ES-I3 (cell line): ENCODE data around the gene EGFL7.

Experiments used
- H3K36me3 ChIP-seq: 2 replicates; pipeline ENCODE4 v1.6.1; 2013; ENCODE audit warnings: mild to moderate bottlenecking, low read length, control low read depth, moderate library complexity; ENCODE audit not compliant: insufficient read depth
- H3K4me1 ChIP-seq: 2 replicates; pipeline ENCODE4 v1.6.1; 2013; ENCODE audit warnings: mild to moderate bottlenecking, control low read depth, low read length; ENCODE audit not compliant: insufficient read depth
- H3K9ac ChIP-seq: 2 replicates; pipeline ENCODE4 v1.6.1; 2013; ENCODE audit warnings: low read depth, mild to moderate bottlenecking, low read length, moderate library complexity
- H3K9me3 ChIP-seq: 2 replicates; pipeline ENCODE4 v1.6.1; 2013; ENCODE audit warnings: mild to moderate bottlenecking, low read length, moderate library complexity; ENCODE audit not compliant: control insufficient read depth, insufficient read depth

The EGFL7 gene

DNA sequence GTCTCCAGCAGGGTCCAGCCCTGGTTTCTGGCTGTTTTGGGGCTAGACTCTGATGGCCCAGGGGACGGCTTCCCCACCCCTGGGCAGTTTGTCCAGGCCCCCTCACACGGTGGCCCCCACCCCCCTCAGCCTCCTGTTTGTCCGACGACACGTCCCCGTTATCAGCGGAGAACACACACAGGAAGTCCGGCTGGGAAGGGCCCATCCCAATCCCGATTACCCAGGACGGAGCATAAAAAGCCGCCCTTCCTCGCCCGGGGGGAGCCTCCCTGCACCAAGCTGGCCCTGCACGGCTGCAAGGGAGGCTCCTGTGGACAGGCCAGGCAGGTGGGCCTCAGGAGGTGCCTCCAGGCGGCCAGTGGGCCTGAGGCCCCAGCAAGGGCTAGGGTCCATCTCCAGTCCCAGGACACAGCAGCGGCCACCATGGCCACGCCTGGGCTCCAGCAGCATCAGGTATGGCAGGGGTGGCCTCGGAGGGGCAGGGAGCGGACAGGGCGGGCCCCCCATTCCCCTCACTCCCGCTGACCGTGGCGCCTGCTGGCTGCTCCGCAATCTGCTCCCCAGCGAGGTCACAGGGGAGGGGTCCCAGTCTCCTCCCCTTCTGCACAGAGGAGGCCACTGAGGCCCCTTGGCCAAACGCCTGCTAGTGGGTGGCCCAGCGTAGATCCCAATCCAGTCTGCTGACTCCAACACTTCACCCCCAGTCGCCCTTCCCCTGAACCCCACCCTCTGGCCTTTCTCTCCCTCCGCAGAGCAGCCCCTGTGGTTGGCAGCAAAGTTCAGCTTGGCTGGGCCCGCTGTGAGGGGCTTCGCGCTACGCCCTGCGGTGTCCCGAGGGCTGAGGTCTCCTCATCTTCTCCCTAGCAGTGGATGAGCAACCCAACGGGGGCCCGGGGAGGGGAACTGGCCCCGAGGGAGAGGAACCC lies at the start of gene EGFL7:
EGFL7 (plus strand) TSS at position 261 of the 926 bp plus-strand sequence. CDS start 5,367 bp downstream, outside the sequence.
- no peaks in the 10 kb centered on the region for H3K9me3 ChIP-seq
- H3K9ac ChIP-seq, result no peak within 1 kb of the TSS
- H3K4me1 ChIP-seq, result no peaks in the 10 kb centered on the region
- H3K36me3 ChIP-seq, result no peaks in the 10 kb centered on the region

DNA sequence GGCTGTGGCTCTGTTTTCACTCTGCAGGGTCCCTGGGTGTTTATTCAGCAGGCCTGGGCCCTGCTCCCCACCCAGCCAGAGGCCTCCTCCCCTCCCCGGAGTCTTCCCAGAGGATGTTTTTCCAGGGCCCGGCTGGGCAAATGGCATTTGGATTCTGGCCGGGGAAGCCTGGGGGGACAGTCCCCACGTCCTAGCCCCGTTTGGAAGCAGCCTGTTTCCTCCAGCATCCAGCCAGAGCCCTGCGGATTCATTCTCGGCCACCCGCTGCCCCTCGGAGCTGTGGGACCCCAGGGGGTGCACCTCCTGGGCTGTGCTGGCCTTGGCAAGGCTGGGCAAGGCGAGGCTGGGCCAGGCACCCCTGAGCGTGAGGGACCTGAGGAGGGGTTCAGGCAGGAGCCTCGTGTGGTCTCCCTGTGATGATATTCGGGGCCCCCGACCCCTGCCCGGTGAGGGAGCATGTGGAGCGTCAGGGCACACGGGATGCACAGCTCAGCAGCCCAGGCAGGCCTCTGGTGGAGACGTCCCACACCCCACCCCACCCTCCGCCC lies 48.8 kb upstream of the EGFL7 start:
- Histone ChIP-seq H3K9me3 (no peaks in the 10 kb centered on the region), H3K4me1 (peaks cover 4% of the 10 kb centered on the region; the same call in 1 of the 2 replicates), H3K9ac (no peak overlapping the region), H3K36me3 (no peaks in the 10 kb centered on the region)

DNA sequence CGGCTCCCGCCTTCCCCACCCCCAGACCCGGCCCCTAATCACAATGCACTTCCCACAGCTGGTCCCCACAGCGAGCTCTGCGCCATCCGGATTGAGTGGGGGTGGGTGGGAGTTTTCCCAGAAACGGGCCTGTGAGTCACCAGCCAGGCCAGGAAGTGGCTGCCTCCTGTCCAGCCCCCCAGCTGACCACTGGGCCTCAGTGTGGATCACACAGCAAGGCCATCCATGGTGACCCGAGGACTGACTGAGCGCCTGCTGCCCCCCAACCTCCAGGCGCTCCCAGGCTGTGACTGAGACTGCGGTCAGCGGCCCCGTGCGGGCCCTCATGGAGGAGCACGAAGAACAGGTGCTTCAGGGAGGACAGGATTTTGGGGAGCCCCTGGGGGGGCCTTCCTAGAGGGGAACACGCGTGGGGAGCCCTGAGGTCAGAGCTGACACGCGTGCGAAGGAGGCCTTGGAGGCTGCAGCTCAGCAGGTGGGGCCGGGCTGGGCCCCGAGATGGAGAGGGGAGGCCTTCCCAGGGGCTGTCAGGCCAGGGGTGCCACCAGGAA lies 48.3 kb upstream of the EGFL7 start:
- Histone ChIP-seq H3K36me3 (no peaks in the 10 kb centered on the region), H3K4me1 (peaks cover 4% of the 10 kb centered on the region; the same call in 1 of the 2 replicates), H3K9ac (no peak overlapping the region), H3K9me3 (no peaks in the 10 kb centered on the region)

DNA sequence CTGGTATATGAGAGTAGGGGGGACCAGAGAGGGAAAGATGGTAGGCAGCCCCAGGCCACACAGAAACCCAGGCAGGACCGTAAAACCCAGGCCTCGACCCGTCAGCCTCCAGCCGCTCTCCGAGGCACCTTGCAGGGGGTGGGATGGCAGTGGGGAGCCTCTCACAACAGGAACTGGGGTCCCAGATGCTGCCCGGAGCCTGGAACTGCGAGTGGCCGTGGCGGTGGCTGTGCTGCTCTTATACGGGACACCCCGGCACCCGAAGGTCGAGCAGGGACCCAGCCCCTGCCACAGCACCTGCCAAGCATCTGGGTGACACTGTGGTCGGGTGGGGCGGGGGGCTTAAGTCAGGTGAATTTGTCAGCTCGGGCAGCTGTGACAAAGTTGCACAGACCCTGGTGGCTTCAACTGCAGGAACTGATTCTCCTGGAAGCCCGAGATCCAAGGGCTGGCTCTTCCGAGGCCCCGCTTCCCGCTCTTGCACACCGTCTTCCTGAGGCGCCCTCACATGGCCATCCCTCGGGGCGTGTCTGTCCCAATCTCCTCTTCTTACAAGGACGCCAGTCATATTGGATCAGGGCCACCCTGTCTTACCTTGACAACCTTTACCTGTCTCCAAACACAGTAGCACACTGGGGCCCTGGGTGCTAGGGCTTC lies 47.6 kb upstream of the EGFL7 start:
- Histone ChIP-seq H3K4me1 (peaks cover 4% of the 10 kb centered on the region; the same call in 1 of the 2 replicates), H3K36me3 (no peaks in the 10 kb centered on the region), H3K9me3 (no peaks in the 10 kb centered on the region), H3K9ac (no peak overlapping the region)

DNA sequence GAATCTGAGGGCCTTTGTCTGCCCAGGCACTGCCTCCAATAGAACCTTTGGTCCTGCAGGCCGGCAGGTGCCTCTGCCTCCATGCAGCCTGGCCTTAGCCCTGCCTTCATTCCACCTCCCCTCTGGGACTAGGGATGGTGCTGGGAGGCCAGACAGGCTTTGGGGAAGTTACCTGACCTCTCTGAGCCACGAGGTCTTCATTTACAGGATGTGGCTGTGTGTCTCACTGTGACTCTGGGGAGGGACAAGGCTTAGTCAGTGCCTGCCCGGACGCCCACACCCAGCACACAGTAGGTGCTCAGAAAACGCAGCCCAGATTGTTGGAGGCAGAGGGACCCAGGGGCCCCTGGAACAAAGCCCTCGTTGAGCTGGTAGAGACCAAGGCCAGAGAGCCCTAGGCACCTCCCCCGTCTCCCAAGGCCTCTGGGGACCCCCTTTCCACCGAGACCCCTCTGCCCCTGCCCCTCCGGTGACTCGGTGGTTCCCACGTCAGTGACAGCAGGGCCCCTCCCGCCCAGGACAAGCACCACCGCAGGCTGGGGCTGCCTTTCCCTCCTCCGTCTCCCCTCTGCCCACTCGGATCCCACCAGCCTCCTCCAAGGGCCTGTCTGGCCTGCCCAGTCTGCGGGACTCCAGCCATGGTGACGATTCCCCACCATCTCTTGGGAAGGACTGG lies 46.9 kb upstream of the EGFL7 start:
- Histone ChIP-seq H3K9ac (no peak overlapping the region), H3K4me1 (peaks cover 4% of the 10 kb centered on the region; the same call in 1 of the 2 replicates), H3K36me3 (no peaks in the 10 kb centered on the region), H3K9me3 (no peaks in the 10 kb centered on the region)

DNA sequence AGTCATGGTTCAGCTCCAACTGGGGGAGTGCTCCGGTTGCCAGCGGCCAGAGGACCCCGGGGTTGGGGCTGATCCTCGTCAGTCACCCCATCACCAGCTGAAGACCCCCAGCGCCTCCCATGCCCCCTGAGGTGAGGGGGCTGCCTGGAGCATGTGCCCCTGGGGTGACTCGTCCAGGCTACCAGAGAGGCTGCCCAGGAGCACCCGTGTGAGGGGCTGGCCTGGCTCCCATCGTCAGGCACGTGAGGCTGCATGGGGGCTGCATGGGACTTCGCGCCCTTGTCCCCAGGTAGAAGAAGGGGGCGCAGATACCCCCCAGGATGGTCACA lies 46.4 kb upstream of the EGFL7 start:
- H3K4me1 ChIP-seq, result peaks cover 4% of the 10 kb centered on the region; the same call in 1 of the 2 replicates

DNA sequence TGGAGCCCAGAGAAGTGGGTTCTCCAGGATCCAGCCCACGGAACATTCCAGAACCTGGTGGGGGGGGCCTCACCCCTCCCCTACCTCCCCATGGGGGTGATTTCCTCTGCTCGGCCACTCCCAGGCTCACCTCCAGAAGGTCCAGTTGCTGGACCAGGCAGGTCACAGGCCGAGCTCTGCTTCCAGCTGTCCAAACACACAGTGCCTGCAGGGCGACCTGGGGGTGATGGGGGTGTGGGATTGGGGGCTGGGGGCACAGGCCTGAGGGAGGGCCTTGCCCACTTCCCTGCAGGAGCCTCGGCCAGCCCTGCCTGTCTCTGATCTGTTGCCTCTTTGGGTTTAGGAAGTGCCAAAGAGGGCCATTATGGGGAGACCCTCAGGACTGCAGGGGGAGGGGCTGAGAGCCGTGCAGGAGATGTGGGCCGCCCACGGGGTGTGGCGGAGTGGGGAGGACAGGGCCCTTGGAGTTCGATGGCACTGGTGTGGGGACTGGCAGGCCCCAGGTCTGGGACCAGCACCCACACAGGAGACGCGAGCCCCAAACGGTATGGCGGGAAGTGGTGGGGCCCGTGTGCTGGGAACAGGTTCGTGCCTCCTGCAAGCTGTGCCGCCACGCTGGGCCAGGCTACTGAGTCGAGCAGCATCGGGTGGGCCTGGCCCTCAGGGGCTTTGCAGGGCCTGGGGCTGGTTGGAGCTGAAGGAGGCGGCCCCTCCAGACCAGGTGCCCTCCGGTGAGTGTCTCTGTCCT lies 45.6 kb upstream of the EGFL7 start:
- Histone ChIP-seq H3K4me1 (peaks cover 4% of the 10 kb centered on the region; the same call in 1 of the 2 replicates), H3K36me3 (no peaks in the 10 kb centered on the region), H3K9me3 (no peaks in the 10 kb centered on the region), H3K9ac (no peak overlapping the region)

More for the DNA sequence above, 46.4 kb upstream of the EGFL7 start:
- no peak overlapping the region for H3K9ac ChIP-seq
- no peaks in the 10 kb centered on the region for H3K36me3 ChIP-seq
- H3K9me3 ChIP-seq, result no peaks in the 10 kb centered on the region

DNA sequence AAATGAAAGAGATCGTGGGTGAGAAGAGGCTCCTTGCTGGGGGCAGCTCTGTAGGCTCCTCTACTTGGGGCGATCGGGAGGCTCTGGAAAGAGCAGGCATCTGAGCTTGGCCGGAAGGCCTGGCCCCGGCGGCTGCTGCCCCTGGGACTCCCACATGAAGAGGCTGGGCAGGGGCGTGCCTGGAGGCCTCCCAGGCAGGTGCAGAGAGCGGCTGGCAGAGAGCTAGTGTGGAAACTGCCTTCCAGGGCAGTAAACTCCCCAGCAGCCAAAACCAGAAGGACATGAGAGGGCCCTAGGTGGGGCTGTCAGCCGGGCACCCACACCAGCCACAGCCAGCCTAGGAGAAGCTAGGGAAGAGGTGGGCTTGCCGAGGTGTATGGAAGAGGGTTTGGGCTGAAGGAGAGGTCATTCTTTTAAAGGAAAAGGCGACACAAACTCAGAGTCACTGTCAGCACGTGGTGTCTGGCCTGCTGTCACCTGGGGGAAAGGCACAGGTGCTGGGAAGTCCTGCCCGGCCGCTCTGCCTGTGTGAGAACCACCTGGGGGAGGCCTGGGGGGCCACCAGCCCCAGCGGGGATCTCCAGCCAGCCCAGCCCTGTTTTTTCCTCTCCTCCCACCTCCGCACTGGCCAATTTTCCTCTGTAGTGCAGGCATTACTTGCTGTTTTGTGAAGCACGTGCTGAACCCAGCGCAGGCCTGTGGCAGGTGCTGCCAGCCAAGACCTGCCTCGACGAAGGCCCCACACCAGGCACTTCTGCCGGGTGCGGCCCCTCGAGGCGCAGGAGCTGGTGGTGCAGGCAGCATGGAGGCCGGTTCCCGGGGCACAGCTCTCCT lies 44.8 kb upstream of the EGFL7 start:
- H3K36me3 ChIP-seq, result no peaks in the 10 kb centered on the region
- H3K9ac ChIP-seq, result no peak overlapping the region
- peaks cover 4% of the 10 kb centered on the region; the same call in 1 of the 2 replicates for H3K4me1 ChIP-seq
- no peaks in the 10 kb centered on the region for H3K9me3 ChIP-seq

DNA sequence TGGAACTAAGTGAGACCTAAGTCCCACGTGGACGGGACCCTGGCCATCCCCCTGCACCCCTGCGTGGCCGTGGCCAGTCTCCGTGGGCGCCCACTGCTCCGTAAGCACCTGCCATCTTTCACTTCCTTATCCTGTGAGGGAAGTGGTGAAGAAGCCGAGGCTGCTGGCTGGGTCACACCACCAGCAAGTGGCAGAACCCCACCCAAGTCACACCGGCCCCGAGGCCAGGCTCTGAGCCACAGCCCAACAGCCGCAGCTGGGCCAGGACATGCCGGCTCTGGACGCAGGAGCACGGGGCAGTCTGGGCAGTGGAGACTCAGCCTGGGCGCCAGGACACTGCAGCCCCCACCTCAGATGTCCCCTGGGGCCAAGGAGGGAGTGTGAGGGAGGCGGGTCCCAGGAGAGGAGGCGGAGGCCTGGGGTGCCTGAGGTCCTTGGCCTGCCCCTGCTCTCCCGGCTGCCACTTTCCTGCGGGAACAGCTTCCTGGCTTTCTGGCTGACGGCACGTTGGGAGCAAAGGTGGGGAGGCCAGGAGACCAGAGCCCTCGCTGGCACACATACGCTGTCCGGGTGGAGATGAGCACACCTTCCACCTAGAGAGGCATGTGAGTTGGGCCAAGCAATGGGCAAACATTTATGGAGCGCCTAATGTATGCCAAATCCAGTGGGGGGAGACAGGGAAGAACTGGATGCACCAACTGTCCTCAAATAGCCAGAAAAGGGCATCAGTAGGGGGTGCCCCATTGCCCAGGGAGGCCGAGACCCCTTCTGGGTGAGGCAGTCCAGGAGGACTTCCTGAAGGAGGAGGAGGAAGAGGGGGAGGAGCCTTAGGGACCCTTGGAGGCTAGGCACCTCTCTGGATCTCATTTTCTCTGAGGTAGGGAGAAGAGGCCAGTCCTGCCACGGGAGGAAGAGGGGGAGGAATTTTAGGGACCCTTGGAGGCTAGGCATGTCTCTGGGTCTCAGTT lies 43.9 kb upstream of the EGFL7 start:
- Histone ChIP-seq H3K9ac (no peak overlapping the region), H3K9me3 (no peaks in the 10 kb centered on the region), H3K36me3 (no peaks in the 10 kb centered on the region), H3K4me1 (peaks cover 2% of the 10 kb centered on the region; the same call in 1 of the 2 replicates)

DNA sequence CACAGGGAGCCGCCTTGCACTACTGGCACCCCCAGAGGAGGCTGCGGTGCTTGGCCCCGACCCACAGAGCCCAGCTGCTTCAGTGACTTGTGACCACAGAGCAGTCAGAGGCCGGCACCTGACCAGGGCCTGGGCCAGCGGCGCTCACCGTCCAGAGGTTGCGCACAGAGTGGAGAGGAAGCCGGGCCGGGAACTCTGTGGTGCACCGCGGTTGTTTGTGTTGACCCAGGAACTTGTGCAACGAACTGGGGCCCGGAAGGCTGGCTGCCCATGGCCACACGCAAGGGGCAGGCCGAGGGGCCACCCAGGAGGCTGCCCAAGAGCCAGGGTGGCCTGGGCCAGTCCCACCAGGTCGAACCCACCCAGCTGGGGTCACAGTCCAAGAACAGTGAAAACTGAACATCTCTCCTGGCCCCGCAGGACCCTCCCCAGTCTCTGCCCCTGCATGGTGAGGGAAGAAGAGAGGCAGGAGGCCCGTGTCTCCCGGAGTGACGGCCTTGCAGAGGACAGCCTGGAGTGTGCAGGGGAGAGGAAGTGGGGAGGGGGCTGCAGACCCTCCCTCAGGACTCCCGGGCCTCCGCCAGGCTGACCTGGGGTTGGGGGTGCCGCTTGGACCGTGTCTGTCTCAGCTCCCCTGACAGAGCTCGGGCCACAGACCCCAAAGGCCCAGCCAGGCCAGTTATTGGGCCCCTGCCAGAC lies 42.8 kb upstream of the EGFL7 start:
- Histone ChIP-seq H3K36me3 (no peaks in the 10 kb centered on the region), H3K9me3 (no peaks in the 10 kb centered on the region), H3K4me1 (no peaks in the 10 kb centered on the region; the same call in 1 of the 2 replicates), H3K9ac (no peak overlapping the region)

DNA sequence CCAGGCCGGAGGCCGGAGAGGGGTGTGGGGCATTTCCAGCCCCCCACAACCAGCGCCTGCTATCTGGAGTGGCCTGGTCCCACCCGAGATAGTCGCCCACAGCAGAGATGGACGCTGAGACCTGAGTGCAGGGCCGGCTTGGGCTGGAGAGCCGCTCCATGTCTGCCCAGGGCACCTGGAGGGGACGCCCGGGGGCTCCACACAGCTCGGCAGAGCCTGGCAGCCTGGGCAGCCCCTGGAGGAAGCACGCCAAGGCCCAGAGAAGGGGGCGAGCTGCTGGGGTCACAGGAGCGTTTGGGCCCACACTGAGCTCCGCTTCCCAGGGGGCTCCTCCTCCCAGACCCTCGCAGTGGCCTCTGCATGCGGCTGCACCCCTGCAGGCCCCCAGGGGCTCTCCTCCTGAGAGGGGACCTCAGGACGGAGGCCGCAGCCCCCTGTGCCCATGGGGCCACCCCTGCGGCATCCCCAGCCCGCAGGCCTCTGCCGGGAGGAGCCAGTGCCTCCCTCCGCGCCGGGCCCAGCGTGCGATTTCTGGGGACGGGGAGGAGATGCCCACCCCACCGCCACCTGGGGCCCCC lies 42.2 kb upstream of the EGFL7 start:
- H3K4me1 ChIP-seq, result no peaks in the 10 kb centered on the region; the same call in 1 of the 2 replicates
- no peak overlapping the region for H3K9ac ChIP-seq
- no peaks in the 10 kb centered on the region for H3K9me3 ChIP-seq
- H3K36me3 ChIP-seq, result no peaks in the 10 kb centered on the region
